Stimulated activated CD4-positive, alpha-beta T cell treated with anti-CD3 and anti-CD28 coated beads, Interleukin-4, amount 100 ng/mL, for 4 hours (primary cell): ENCODE measurements around the gene ANKRD44.

Experiments used
- DNase-seq, 2 experiments: peaks; one replicate each; pipeline ENCODE4 v3.0.0-alpha.2; 2020

ANKRD44 gene

DNA sequence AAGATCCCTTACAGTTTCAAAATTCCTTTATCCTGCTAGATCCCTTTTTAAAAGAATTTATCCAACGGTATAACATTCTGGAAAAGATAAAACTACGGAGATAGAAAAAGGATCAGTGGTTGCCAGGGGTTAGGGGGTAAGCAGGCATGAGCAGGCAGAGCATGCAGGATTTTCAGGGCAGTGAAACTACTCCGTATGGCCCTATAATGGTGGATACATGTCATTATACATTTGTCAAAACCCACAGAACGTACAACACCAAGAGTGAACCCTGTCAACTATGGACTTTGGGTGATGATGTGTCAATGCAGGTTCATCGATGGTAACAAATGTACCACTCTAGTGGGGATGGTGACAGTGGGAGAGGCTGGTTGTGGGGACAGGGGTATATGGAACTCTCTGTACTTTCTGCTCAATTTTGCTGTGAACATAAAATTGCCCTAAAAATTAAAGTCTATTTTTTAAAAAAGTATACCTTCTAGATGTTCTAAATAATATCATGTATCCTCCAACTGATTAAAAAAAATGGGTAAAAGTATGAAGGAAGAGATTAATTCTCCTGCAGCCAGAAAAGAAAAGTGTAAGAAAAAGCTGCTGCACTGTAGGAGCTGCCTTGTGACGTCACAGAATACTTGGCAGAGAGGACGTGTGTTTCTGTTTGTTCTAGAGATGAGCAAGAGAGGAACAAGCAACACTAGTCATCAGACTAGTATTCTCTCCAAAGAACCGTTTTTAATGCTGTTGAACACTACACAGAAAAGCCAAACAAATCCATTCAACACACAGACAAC is 23.6 kb downstream of the ANKRD44 start:
- peak in 1 of 2 experiments; percentile 55 for DNase-seq

DNA sequence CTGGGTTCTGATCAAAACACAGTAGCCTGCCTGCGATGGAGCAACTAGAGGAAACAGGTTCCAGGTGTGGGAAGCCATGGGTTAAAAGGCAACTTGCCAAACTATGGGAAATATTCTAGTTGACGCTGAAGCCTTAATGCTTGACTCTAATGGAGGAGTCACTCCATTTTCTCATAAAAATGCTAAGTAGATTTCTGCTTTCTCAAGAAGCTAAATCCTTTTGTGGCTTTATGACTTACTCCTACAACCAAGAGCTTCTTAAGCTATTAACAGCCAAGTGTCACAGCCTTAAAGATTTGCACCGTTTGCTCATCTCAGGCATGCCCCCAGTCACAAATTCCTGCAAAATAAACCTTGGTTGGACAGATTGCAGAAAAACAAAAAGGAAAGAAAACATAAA is 25.2 kb downstream of the ANKRD44 start:
- no peak for DNase-seq

DNA sequence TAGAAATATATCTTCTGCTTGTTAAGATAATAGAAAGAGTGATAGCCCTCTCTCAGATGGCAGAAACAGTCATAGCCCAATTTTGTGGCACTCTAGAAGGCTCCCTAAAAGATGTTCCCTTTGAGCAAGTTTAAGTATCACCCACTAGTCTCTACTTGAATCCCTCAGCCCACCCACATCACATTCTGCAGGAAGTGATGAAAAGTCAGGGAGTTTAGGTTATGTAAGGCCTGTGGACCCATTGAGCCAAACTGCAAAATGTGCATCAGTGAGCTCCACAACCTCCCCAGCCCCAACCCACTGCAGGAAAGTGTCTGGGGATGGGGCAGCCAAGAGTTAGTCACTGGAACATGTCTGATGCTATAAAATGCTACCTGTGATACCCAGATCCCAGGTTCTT is 25.6 kb downstream of the ANKRD44 start:
- DNase-seq: peak in 1 of 2 experiments; percentile 32

DNA sequence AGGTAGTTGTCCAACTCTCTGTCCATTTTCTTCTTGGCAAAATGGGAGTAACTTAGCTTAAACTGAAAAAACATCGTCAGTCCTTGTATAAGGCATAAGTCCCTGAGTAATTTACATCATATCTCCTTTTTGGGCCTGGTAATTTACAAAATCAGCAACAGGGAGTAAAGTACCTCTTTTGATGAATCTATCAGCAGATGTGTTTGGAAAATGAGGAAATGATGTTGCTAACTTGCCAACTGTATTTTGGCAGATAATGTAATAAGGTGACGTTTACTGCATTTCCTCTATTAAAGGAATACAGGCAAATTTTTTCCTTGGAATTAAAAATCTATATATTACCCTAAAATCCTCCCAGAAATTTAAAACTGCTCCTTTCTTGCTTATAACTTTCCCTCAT is 29.2 kb downstream of the ANKRD44 start:
- DNase-seq: no peak

DNA sequence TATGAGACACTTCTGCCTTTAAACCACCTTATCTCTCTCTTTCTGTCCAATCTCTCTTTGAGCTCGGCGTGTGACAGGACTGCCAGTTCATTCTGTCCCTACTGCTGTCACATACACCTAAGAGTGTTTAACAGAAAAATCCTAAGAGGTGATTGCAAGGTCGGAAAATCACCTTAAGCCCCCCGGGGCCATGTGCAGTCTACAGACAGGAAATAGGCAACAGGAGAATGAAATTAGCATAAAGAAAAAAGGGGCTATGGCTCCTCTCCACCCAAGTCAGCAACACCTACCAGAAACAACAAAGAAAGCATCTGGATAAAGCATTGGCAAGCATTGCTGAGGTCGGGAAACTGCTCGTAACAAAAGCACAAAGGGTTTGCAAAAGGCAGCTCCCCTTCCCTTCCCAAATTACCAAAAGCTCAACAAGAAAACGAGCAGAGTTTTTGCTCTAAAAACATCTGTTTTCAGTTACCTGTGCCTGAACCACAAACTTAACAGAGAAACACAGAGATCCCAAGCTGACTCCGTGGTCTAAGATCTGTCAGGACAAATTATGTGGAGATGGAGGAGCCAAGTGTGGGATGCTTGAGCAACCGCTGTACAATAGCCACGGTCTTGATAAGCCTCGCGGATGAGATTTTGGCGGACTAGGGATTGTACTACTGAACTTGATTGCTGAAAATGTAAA is 30.4 kb downstream of the ANKRD44 start:
- no peak for DNase-seq

DNA sequence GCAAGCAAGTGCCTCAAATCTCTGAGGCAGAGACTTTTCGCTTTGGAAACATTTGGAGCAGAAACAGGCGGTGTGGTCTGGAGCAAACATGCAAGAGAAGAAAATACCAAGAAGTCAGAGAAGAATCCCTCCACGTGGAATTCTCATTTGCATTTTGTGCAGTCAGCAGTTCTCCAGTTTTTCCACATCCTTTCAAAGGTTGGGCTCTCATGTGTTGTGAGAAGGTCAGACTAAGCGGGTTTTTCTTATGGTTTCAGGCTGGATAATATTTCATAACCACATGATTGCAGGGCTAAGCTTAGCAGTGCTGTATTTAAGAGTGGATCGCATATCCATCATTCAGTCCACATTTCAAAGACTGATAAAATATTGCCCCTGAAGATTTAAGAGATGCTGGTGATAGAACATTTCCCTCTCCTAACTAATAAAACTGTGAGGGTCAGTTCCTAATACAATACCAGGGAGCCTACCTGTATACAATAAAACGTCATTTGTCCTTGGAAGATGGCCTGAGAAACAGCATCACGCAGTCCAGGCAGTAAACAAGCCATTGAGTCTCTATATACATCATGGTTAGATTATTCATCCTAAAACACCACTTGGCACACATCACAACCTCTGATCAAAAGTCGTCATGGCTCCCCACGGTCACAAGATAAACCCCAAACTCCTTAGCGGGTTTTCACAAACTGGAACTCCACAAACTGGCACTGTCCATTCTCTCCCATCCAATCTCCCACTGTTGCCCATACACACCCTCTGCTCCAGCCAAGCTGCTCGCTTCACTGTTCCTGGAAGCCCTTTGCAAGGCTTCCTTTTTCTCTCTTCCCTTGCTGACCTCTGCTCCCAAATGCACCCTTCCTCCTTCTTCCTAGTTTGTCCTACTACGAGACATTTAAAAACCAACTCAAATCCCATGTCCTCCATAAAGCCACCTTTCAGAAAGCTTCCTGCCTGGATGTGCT is 31.5 kb downstream of the ANKRD44 start:
- no peak for DNase-seq

DNA sequence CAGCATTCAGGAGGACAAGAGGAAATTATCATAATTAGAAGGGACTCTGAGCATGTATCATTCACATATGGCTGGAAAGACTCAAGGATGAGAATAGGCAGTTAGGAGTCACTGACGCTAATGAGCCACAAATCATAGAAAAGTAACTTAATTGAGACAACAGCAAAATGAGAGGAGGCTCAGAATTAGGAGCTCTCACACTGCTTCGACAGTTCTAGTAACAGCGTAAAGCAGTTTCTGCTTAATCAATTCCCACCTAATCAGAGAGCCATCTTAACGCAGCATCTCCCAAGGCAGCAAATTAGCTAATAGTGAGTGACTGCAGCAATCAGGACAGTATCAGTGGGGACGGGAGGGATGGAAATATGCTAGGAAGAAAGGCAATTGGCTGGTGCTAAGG is 32.8 kb downstream of the ANKRD44 start:
- DNase-seq: no peak

DNA sequence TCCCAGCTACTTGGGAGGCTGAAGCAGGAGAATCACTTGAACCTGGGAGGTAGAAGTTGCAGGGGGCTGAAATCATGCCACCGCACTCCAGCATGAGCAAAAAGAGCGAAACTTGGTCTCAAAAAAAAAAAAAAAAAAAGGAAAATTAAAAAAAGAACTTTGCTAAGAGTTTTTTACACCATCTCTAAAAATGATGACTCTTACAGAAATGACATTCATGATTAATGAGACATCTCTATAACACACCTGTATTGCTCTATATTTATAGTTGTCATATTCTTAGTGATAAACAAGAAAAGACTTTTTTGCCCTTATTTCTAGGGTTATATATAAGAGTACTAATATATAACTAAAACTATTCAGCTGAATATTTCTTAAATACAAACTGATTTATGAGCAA is 34.4 kb downstream of the ANKRD44 start:
- no peak for DNase-seq

DNA sequence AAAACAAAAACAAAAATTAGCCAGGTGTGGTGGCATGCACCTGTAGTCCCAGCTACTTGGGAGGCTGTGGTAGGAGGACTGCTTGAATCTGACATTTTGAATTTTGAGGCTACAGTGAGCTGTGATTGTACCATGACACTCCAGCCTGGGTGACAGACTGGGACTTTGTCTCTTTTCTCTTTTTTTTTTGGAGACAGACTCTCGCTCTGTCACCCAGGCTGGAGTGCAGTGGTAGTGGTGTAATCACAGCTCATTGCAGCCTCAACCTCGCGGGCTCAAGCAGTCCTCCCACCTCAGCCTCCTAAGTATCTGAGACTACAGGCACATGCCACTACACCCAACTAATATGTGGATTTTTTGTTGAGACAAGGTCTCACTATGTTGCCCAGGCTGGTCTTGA is 35.6 kb downstream of the ANKRD44 start:
- no peak for DNase-seq

DNA sequence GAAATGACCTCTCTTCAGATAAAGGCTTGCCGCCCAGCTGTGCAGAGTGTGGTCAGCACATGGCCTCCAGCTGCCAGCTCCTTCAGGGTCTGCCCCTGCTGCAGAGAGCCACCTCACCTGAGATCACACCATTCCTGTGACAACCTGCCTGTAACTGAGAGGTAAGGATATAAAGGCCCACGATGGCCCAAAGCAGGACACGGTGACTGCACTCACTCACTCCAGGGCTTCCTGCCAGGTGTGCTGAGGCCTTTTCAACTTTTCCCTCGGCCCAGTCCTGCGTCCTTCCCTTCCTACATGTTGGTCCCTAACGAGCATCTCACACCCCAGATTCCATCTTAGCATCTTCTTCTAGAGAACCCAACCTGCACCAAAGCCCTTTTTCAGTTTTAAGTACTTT is 36.2 kb downstream of the ANKRD44 start:
- DNase-seq: no peak

DNA sequence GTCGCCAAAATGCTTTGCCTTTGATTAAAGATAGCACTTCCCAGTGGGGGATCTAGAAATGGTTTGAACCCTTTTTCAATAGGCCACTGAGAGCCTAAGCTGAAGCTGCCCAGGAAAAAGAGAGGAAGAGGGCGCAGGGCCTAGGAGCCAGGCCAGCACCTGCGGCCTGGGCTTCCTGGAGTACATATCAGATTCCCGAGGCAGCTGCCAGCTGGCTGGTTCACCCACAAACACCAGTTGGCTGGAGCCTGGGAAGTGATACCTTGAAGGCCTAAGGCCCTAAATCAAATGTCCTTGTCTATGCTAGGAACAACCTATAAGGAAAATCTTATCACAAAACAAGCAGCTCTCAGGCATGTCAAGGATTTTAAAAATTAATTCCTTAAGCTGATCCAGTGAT is 37.1 kb downstream of the ANKRD44 start:
- DNase-seq: no peak

DNA sequence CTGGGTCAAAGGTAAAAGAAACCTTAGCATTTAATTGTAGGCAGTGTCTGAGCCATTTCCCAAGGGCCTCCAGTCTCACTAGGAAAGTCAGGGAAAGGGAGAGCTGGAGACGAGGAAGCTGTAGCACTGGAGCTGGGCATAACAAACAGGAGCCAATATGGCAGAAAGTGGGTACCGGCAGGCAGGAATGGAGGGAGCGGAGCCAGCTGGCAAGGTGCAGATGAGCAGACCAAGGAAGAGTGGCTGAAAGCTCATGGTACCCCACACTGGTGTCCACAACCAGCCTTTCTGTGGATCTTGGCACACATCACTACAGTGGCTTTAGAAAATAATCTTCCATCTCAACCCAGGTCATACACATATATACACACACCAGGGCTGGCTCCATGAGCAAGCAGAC is 40.0 kb downstream of the ANKRD44 start:
- DNase-seq: no peak

DNA sequence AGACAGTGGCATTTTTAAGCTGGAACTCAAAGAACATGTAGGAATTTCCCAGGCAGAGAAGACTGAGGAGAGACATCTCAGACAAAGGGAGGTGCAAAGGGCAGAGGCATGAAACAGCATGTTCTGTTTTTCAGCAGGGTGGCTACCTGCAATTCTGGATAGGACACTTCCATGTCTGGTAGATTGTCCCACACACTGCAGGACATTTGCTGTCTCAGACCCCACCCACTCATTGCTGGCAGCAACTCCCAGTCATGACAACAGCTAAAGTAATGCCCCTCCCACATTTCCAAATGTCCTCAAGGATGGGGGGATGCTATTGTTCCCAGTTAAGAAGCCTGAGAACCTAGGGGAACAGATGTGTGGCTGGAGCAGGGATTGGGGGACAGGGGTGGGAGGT is 40.8 kb downstream of the ANKRD44 start:
- DNase-seq: no peak

DNA sequence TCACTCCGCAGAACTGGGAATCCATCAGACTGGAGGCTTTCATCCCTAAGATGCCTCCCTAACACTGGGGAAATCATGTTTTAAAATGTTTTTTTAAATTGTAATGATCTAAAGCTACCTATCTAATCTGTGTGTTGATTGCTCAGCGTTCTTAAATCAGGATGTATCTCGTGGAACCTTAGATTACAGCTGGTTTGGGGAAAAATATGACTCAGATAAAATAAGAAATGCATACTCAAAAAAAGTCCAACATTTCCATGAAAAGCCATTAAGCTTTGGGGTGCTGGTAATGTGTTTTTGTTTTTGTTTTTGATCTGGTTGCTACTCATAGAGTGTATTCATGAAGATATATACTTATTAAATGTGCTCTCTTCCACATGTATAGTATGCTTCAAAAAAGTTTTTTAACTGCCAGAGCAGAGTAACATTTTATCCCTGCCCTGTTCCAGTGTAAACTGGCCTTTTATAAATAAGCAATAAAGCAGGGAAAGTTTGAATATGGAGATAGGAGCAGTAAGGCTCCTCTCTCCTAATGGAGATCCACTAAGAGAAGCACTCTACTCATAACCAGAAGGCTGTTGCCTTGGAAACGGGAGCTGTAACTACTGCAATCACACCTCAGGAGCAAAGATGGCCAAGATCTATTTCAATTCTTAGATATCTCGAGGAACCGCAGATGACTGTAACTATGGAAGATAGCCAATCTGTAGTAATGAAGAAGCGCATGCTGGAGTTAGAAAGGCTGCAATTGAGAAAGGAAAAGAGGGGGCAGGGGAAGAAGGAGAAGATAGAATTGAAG is 41.6 kb downstream of the ANKRD44 start:
- no peak for DNase-seq

DNA sequence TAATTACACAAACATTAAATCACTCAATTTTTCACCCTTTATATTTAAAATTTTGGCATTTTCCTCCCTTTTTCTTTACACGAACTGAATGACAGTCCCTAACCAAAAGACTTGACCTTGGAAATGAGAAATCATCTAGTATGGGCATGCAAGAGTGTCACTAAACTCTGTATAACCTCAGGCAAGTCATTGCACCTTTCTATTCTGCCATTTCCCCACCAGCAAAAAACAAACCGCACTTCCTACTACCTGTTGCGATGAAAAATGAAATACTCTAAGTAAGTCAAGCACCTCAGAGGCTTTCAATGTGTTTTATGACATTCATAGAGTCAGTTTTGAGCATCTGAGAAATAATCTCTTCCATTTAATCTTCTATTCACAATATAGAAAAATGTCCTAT is 44.1 kb downstream of the ANKRD44 start:
- peak in 1 of 2 experiments; percentile 21 for DNase-seq

DNA sequence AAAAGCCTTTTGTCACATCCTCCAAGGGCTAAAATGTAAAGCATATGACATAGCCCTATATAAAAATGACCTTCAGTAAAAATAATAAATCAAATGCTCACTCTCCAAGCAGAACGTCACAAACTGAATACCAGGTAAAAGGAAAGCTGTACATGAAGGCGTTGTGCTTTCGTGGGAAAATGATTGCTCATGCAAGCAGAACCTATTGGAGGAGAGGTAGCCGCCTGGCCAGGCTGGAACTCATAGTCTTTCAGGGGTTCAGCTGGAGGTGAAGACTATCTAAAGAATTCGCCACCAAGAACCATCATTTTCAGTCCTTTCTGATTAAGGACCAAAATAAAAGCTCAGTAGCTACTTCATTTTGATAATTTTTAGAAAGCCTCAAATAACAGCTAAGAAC is 44.7 kb downstream of the ANKRD44 start:
- peak in 1 of 2 experiments; percentile 21 for DNase-seq

DNA sequence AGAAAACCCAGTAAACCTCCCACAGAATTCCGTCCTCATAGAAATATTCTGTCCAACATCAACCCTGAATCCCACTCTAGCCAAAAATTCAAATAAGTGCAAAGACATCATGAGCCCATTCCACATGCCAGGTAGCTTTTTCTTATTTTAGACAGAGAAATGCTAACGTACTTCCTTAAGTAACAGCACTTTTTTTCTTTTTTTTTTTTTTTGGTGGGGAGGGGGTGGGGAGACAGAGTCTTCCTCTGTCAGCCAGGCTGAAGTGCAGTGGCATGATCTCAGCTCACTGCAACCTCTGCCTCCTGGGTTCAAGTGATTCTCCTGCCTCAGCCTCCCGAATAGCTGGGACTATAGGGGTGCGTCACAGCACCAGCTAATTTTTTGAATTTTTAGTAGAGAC is 45.5 kb downstream of the ANKRD44 start:
- no peak for DNase-seq

DNA sequence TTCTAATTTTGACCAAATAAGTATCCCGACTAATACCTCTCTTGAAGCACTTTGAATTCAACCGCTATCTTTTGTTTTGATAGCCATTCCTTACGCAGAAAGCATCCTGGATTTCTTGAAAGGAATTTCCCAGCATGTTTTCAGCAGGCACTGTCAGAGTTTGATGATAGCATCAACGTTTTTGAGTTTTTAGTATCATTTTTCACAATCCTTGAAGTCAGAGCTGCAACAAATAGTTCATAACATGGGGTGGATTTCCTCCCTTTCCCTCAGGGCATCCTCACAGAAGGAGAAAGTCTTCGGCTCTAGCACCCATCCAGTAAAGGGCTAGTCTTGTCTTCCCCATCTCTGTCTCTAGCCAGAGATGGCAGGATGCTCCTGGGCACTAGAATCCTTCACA is 46.2 kb downstream of the ANKRD44 start:
- DNase-seq: no peak

DNA sequence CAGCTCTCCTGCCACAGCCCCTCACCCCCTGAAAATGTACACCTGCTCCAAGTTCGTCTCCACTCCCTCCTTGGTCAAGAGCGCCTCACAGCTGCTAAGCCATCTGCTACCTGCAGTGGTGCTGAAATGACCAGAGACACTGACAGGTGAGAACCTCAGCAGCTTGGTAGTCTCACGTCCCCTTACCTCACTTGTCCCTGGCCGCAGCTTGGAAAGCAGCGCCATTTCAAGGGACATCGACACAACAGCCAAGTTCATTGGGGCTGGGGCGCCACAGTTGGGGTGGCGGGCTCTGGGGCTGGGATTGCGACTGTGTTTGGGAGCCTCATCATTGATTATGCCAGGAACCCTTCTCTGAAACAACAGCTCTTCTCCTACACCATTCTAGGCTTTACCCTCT is 47.5 kb downstream of the ANKRD44 start:
- no peak for DNase-seq

DNA sequence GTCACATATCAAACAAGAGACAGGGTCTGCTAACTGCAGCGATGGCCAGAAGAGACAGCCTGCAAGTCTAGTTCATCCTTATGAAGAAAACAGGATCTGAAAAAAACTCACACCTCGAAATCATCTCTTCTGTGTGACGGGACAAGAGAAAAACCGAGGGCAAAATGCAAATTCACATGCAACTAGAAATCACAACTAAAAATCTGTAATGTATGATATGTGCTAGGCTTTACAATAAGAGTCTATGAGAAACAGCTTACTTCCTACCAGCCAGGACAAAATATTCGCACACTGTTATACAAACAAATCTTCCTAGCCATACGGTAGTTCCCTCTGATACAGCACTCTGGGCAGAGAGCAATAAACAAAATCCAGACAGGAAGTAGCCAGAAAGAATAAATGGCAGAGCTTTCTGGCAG is 48.8 kb downstream of the ANKRD44 start:
- DNase-seq: no peak

DNA sequence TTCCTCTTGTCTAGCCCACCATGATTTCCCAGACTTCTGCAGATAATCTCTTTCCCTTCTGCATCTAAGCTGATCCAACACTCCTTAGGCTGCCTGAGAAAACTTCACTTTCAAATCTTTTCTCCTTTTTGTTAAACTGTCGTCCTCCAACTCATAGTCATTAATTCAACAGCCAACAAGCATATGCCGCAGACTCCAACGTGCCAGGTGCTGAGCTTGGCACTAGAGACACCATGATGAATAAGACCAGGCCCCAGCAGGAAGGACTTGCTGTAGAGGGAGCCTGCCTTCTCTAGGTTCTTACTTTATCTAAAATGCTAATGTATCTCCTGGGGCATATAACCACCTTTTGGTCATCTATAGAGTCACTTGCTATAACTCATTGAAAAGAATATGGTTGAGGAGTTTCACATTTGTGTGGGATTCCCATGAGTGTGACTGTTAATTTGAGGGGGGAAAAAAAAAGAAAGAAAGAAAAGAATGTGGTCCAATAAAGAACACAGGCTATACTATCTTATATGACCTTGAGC is 51.0 kb downstream of the ANKRD44 start:
- no peak for DNase-seq

DNA sequence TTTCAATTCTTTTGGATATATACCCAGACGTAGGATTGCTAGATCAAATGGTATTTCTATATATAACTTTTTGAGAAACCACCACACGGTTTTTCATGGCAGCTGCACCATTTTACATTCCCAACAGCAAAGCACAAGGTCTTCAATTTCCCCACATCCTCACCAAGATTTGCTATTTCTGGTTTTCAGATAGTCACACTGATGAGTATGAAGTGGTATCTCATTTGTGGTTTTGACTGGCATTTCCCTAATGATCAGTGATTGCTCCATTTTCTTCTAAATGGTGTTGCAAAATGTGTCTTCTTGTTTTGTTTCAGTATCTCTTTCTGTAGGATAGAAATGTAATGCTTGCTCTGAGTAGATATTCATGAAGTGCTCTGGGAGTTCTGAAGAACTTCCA is 52.0 kb downstream of the ANKRD44 start:
- no peak for DNase-seq
